ENCODE results near the gene UBE2R2.

The UBE2R2 gene

GRCh38 chr9:33809506-33809905 is 7.5 kb upstream of the UBE2R2 start:
- TF ChIP-seq Cebpa-rat (IDR thresholded peaks at IDR 0.05), result no peak
- Histone ChIP-seq H4K20me1 (no peaks in the 10 kb centered on the region), H3K27ac (no peak overlapping the region), H3K4me3 (no peak overlapping the region), H3K4me1 (peaks cover 8 to 13% (median 11%) of the 10 kb centered on the region in 10 experiments), H3K36me3 (no peaks in the 10 kb centered on the region), H3K9me3 (replicated peaks in 1 of 11) (no peaks in the 10 kb centered on the region), H3K4me2 (no peak overlapping the region), H3K27me3 (no peaks in the 10 kb centered on the region), H3K9ac (no peak overlapping the region)

- Histone ChIP-seq H3K27me3 (no peaks in the 10 kb centered on the region), H3K4me1 (peaks cover 28 to 33% (median 30%) of the 10 kb centered on the region in 10 experiments), H3K9ac (peak overlapping the region in 8 of 11 experiments; percentile 18 to 100 (median 51); a peak in 13 of 22 replicates), H3K4me2 (peak overlapping the region in 10 of 11 experiments; percentile 21 to 93 (median 86); a peak in 18 of 22 replicates), H4K20me1 (peaks cover 0 to 7% (median 4%) of the 10 kb centered on the region in 11 experiments; a peak in 14 of 22 replicates), H3K4me3 (no peak overlapping the region), H3K9me3 (replicated peaks in 1 of 11) (no peaks in the 10 kb centered on the region), H3K27ac (peak overlapping the region; percentile 44 to 100 (median 100); a peak in 20 of 22 replicates), H3K36me3 (0 out of 22 replicates have a peak, but pooled peaks cover 0 to under 1% (median 0%) of the 10 kb centered on the region in 11 experiments)
- no peak for TF ChIP-seq Cebpa-rat (IDR thresholded peaks at IDR 0.05)
Measured at GRCh38 chr9:33813712-33814641, 3.0 kb upstream of the UBE2R2 start.

- Histone ChIP-seq H3K27me3 (no peaks in the 10 kb centered on the region), H4K20me1 (peaks cover 15 to 25% (median 22%) of the 10 kb centered on the region in 11 experiments; a peak in 20 of 22 replicates), H3K9ac (peak overlapping the region; percentile 91 to 100 (median 100)), H3K4me1 (peaks cover 45 to 51% (median 48%) of the 10 kb centered on the region in 10 experiments), H3K36me3 (peaks cover 0 to 18% (median 4%) of the 10 kb centered on the region in 11 experiments; a peak in 8 of 22 replicates), H3K9me3 (replicated peaks in 1 of 11) (no peaks in the 10 kb centered on the region), H3K4me2 (peak overlapping the region; percentile 73 to 93 (median 86)), H3K27ac (peak overlapping the region; percentile 93 to 100 (median 100)), H3K4me3 (peak overlapping the region in 7 of 10 experiments; percentile 56 to 99 (median 70); a peak in 9 of 20 replicates)
- TF ChIP-seq Cebpa-rat (IDR thresholded peaks at IDR 0.05), result no peak
Measured at GRCh38 chr9:33815781-33816180, 1.2 kb upstream of the UBE2R2 start.

DNA sequence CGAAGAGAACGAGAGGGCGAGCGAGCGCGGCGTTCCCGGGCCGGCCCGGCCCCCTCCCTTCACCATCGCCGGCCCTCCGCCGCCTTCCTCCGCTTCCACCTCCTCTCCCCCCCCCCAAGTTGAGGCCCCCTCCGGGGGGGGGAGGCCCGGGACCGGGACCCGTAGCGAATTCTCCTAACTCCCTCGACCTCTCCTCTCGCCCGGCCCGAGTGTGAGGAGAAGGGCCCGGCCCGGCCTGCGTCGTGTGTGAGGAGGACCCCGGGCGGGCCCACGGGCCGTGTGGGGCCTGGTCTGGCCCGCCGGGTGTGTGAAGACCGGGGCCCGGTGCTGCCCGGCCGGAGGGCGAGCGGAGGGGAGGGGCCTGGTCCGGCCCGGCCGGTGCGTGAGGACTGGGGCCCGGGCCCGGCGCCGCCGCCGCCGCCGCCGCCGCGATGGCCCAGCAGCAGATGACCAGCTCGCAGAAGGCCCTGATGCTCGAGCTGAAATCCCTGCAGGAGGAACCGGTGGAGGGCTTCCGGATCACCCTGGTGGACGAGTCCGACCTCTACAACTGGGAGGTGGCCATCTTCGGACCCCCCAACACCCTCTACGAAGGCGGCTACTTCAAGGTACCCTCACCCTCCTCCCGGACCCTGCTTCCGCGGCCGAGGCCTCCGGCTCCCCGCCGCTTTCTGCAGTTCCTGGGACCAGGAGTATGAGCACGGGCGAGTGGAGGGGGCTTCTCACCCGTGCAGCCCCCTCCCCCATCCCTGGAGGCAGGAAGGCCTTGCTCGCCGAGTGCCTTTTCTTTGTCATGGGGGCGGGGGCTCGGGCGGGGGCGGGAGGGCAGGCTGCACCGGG is 587 bp downstream of the UBE2R2 start:
- Histone ChIP-seq H3K4me3 (peak overlapping the region; percentile 92 to 99 (median 97)), H3K4me2 (peak overlapping the region; percentile 56 to 79 (median 71)), H3K9ac (peak overlapping the region; percentile 100), H3K36me3 (peaks cover 0 to 36% (median 17%) of the 10 kb centered on the region in 11 experiments; a peak in 13 of 22 replicates), H3K27me3 (no peaks in the 10 kb centered on the region), H3K27ac (peak overlapping the region; percentile 100), H3K4me1 (peaks cover 55 to 66% (median 57%) of the 10 kb centered on the region in 10 experiments), H3K9me3 (replicated peaks in 1 of 11) (no peaks in the 10 kb centered on the region), H4K20me1 (peaks cover 33 to 43% (median 39%) of the 10 kb centered on the region in 11 experiments)
- TF ChIP-seq Cebpa-rat (IDR thresholded peaks at IDR 0.05), result no peak

DNA sequence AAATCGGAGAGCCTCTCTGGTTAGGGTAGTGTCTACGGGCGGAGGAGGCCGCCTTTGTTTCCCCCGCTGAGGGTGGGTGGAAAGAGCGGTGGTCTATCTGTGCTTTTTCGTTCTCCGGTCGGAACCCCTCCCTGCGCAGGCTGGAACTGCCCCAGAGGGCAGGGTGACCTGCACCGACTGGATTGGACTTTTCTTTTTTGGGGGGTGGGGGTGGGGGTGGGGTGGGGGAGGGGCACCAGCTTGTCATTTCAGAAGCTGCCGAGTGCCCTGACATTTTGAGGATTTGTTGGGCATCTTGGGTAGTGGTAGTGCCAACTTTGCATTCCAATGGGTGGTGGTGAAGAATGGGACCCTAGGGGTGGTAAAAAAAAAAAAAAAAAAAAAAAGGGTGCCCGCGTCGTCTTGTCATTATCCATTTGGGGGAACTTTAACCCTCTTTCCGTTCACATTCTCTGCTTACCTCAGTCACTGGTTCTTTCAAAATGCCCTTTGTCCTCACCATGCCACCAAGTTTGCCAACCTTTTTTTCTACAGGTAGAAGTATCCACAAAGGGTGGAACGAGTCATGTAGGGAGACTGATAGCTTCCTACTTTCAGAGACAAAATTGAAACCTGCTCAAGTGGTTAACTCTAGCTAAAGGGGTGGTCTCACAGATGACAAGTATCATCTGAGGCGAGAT is 1.3 kb downstream of the UBE2R2 start:
- H3K9ac ChIP-seq, result peak overlapping the region; percentile 100
- no peaks in the 10 kb centered on the region for H3K27me3 ChIP-seq
- H3K27ac ChIP-seq, result peak overlapping the region; percentile 100
- TF ChIP-seq Cebpa-rat (IDR thresholded peaks at IDR 0.05), result no peak
- peaks cover 3 to 44% (median 24%) of the 10 kb centered on the region in 11 experiments; a peak in 20 of 22 replicates for H3K36me3 ChIP-seq
- H3K4me1 ChIP-seq, result peaks cover 54 to 73% (median 57%) of the 10 kb centered on the region in 10 experiments
- H3K9me3 ChIP-seq (replicated peaks in 1 of 11), result no peaks in the 10 kb centered on the region; a peak in 1 of 22 replicates
- H3K4me2 ChIP-seq, result peak overlapping the region; percentile 85 to 99 (median 93)
- peaks cover 41 to 50% (median 47%) of the 10 kb centered on the region in 11 experiments for H4K20me1 ChIP-seq
- H3K4me3 ChIP-seq, result peak overlapping the region; percentile 92 to 99 (median 97)

DNA sequence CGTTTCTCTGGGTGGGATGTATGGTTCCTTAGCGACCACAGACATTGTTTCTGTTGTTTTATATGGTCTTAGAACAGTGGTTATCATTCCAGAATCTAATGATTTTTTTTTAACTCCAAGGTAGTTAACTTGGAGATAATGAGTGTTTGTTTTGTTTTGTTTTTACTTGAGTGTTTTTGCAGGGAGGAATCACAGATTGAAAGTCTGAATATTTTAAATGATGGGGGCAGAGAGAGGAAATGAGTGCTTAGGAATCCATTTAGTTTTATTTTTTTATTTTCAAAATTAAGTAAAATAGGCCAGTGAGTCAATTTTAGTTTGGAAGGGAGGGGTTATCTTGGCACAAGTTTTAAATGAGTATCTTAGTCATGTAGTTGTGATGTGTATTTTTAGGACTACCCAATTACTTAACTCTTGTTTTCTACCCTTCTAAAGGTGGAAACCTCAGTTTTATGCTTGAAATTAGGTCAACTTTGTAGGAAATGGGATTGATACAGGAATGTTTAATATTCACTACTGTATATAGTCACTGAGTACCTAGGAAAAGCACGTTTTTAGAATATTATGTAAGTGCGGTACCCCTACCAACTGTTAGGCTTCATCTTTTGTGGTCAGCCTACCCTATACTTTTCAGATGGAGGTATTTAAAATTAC is 2.0 kb downstream of the UBE2R2 start:
- H3K27ac ChIP-seq, result peak overlapping the region; percentile 100
- peaks cover 49 to 73% (median 54%) of the 10 kb centered on the region in 10 experiments for H3K4me1 ChIP-seq

DNA sequence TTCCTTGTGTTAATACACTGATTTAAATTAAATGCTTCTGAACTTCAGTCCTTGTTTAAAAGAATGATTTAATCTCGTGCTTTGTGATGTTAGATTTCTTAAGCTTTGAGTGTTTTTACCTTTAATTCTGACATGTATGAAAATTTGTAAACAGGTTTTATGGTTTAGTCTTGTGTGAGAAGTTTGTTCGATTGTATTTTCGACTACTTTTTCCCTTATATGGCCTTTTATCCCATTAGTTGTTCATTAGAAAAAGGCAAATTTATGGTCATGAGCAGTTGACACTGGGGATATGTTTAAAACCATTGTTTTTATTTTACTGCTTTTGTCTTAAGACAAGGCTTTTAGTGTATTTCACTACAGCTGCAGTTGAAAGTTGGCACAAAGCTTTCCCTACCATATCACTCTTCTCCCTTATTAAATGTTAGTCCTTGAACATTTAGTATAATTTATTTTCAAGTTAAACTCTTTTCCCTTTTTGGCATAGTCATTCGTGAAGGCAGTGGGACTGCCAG is 3.3 kb downstream of the UBE2R2 start:
- H3K9ac ChIP-seq, result peak overlapping the region in 7 of 11 experiments; percentile 100; a peak in 13 of 22 replicates
- H3K4me2 ChIP-seq, result peak overlapping the region; percentile 85 to 99 (median 93); a peak in 21 of 22 replicates
- peak overlapping the region; percentile 92 to 99 (median 97); a peak in 14 of 20 replicates for H3K4me3 ChIP-seq
- no peak for TF ChIP-seq Cebpa-rat (IDR thresholded peaks at IDR 0.05)
- H3K4me1 ChIP-seq, result peaks cover 36 to 59% (median 42%) of the 10 kb centered on the region in 10 experiments
- H3K27me3 ChIP-seq, result no peaks in the 10 kb centered on the region
- H3K36me3 ChIP-seq, result peaks cover 13 to 62% (median 44%) of the 10 kb centered on the region in 11 experiments; a peak in 21 of 22 replicates
- H3K9me3 ChIP-seq (replicated peaks in 1 of 11), result peaks cover 0 to 9% (median 0%) of the 10 kb centered on the region in 11 experiments; a peak in 2 of 22 replicates
- peaks cover 57 to 70% (median 67%) of the 10 kb centered on the region in 11 experiments for H4K20me1 ChIP-seq
- peak overlapping the region in 8 of 11 experiments; percentile 3 to 100 (median 100); a peak in 13 of 22 replicates for H3K27ac ChIP-seq

More for the DNA sequence above, 2.0 kb downstream of the UBE2R2 start:
- Histone ChIP-seq H3K36me3 (peaks cover 10 to 50% (median 30%) of the 10 kb centered on the region in 11 experiments; a peak in 20 of 22 replicates), H3K9me3 (replicated peaks in 1 of 11) (no peaks in the 10 kb centered on the region; a peak in 2 of 22 replicates), H4K20me1 (peaks cover 46 to 57% (median 54%) of the 10 kb centered on the region in 11 experiments), H3K27me3 (no peaks in the 10 kb centered on the region), H3K9ac (peak overlapping the region; percentile 100), H3K4me3 (peak overlapping the region; percentile 92 to 99 (median 97)), H3K4me2 (peak overlapping the region; percentile 85 to 99 (median 93))
- no peak for TF ChIP-seq Cebpa-rat (IDR thresholded peaks at IDR 0.05)
